Colonic mucosa (tissue), 4 donors: ENCODE measurements around the gene RNF145. TPM values are rescaled to one million over a fixed set of nuclear protein-coding genes. Genes with fewer than 3 reads are reported as not detected.

Experiments used
- DNase-seq: peaks from one replicate; pipeline ENCODE4 v3.0.0-alpha.2; 2020
- H3K27ac ChIP-seq: fragments of 200-600 bp; one replicate; pipeline ENCODE4 v1.8.0; 2021
- H3K27me3 ChIP-seq: fragments of 200-600 bp; one replicate; pipeline ENCODE4 v1.8.0; 2021
- H3K36me3 ChIP-seq: fragments of 200-600 bp; one replicate; pipeline ENCODE4 v1.8.0; 2021
- H3K4me1 ChIP-seq: fragments of 200-600 bp; one replicate; pipeline ENCODE4 v1.8.0; 2021; ENCODE audit warnings: mild to moderate bottlenecking
- H3K4me3 ChIP-seq: fragments of 200-600 bp; one replicate; pipeline ENCODE4 v1.8.0; 2021
- H3K9ac ChIP-seq, 2 donors: one replicate each; pipeline ENCODE4 v1.7.0; 2013; ENCODE audit warnings: control low read depth in 2 of 2, low read depth in 2 of 2, low read length in 2 of 2
- H3K9me3 ChIP-seq: fragments of 200-600 bp; one replicate; pipeline ENCODE4 v1.8.0; 2021
- CTCF ChIP-seq: fragments of 200-600 bp; IDR thresholded peaks from one replicate; pipeline ENCODE4 v1.8.0; 2022; ENCODE audit warnings: antibody characterized with exemption, mild to moderate bottlenecking
- intact Hi-C: fragments of 100-400 bp; cut with DNase I; formaldehyde crosslinking; loops from one replicate; pipeline ENCODE4 v1.14.1; 2022
- total RNA-seq, 2 donors: library from RNA; stranded (reverse); fragmentation: NEBNext Ultra II Directional in 1 of 2; extraction: Animal tissue kit (Norgen Biotek cat#: 25700) in 1 of 2; gene quantifications; one replicate each; pipeline ENCODE4 v1.2.1, GENCODE V29; 2021
- donor health status: healthy.
- donor health status: DM: no; HTN: no; CAD: no.
- donor health status: DM: no; HTN: no; CAD: no.

RNF145 gene
- total RNA-seq, 2 donors from 2014 or later = 58.8 to 92.3 TPM

DNA sequence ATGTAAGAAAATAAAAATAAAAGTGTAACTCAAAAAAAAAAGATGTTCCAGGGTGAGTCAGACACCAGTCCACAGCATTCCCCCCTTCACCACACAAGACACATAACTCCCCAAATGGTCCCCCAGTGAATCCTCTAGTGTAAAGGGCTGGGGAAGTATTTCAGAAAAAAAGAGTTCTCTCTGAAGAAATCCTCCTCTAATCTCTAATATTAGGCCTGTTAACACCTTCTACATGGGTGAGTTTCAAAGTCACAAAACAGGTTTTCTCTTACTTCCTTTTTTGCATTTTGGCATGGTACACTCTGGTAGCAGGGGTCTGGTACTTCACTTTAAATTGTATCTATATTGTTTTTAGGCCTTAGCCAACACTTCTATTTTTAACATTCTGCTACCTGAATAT is 28.2 kb downstream of the RNF145 start:
- Histone ChIP-seq H3K9ac (no peak overlapping the region), H3K9me3 (no peaks in the 10 kb centered on the region), H3K27ac (no peak overlapping the region), H3K4me1 (no peaks in the 10 kb centered on the region), H3K36me3 (no peaks in the 10 kb centered on the region), H3K4me3 (no peak overlapping the region), H3K27me3 (no peaks in the 10 kb centered on the region)
- DNase-seq = no peak
- intact Hi-C loops = no loop called here
- no peak for TF ChIP-seq CTCF

- no peaks in the 10 kb centered on the region for H3K4me1 ChIP-seq
Measured at GRCh38 chr5:159179529-159180305, 29.6 kb downstream of the RNF145 start.

DNA sequence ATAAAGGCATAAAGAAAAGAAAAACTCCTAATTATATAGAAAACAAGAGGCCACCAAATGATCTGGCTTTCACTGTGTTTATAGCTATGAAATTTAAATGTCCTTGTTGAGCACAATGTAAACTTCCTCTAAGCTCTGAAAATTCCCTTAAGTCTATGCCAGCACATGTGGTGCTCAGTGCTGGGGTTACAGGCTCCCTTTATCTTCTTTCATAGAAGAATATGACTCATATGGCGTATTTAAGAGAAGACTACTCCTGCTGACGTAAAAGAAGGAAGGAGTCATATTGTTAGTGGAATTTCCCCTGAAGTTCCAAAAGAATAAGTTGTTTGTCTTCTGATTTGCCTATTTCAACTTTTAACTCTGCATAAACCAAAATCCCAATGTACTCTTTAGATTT is 30.4 kb downstream of the RNF145 start:
- no peaks in the 10 kb centered on the region for H3K27me3 ChIP-seq
- no peaks in the 10 kb centered on the region for H3K9me3 ChIP-seq
- no peaks in the 10 kb centered on the region for H3K36me3 ChIP-seq
- no peak overlapping the region for H3K9ac ChIP-seq
- H3K4me3 ChIP-seq = no peak overlapping the region
- no peak for TF ChIP-seq CTCF
- intact Hi-C loops = no loop called here
- no peaks in the 10 kb centered on the region for H3K4me1 ChIP-seq
- DNase-seq = no peak
- peak overlapping the region; percentile 66 for H3K27ac ChIP-seq

More at GRCh38 chr5:159179529-159180305, 29.6 kb downstream of the RNF145 start:
- intact Hi-C loops = no loop called here
- H3K9me3 ChIP-seq = no peaks in the 10 kb centered on the region
- no peak for TF ChIP-seq CTCF
- H3K27ac ChIP-seq = peak overlapping the region; percentile 66
- no peak overlapping the region for H3K9ac ChIP-seq
- no peak overlapping the region for H3K4me3 ChIP-seq
- no peak for DNase-seq
- H3K27me3 ChIP-seq = no peaks in the 10 kb centered on the region
- H3K36me3 ChIP-seq = no peaks in the 10 kb centered on the region

- H3K4me1 ChIP-seq = no peaks in the 10 kb centered on the region
- DNase-seq = no peak
- TF ChIP-seq CTCF = no peak
- no peak overlapping the region for H3K4me3 ChIP-seq
- no peaks in the 10 kb centered on the region for H3K36me3 ChIP-seq
- H3K27ac ChIP-seq = no peak overlapping the region
- H3K9me3 ChIP-seq = no peaks in the 10 kb centered on the region
- H3K9ac ChIP-seq = no peak overlapping the region
- intact Hi-C loops = no loop called here
- no peaks in the 10 kb centered on the region for H3K27me3 ChIP-seq
Measured at GRCh38 chr5:159175547-159175946, 33.8 kb downstream of the RNF145 start.

DNA sequence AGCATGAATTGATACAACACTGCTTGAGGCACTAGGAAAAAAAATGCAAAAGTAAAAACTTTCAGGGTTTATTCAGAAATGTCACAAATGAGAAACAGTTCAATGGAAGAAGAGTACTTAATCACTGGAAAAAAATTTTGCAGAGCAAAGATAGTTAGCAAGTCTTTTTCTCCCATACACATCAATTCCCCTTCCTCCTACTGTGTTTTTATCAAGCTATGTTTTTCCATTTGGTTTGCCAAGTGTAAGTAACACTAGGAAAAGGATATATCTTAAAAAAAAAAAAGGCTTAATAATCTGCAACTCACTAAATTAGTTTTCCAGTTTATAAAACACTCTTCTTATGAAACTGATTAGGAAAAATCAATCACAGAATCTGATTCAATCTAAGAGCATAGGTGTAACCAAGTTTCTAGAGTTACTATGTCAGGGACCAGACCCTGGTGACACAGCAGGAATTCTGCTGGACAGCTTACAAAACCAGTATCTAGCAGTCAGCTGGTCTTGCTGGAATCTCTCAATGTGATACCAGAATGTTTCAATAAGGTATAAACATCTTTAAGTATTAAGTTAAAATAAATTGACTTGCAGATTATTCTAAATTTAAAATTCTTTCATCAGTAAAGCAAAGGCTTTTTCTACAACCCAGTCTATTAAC is 34.7 kb downstream of the RNF145 start:
- Histone ChIP-seq H3K9ac (no peak overlapping the region), H3K27ac (no peak overlapping the region), H3K36me3 (no peaks in the 10 kb centered on the region), H3K4me3 (no peak overlapping the region), H3K4me1 (no peaks in the 10 kb centered on the region), H3K27me3 (no peaks in the 10 kb centered on the region), H3K9me3 (no peaks in the 10 kb centered on the region)
- intact Hi-C loops = no loop called here
- no peak for DNase-seq
- no peak for TF ChIP-seq CTCF
